Heart left ventricle (tissue), 16 donors: ENCODE data around the gene SGTA. TPM values are rescaled to one million over a fixed set of nuclear protein-coding genes. Genes with fewer than 3 reads are reported as not detected.

Source experiments
- ATAC-seq, 4 donors: fragments of 200-7000 bp; cut with Tn5 transposase; one replicate each; pipeline ENCODE4 v1.9.1; 2020 to 2022; ENCODE audit warnings: moderate library complexity in 4 of 4, mild to moderate bottlenecking in 3 of 4, moderate number of reproducible peaks in 1 of 4
- DNase-seq, 5 donors: peaks; one replicate each; pipeline ENCODE4 v3.0.0-alpha.2; 2020
- H3K27ac ChIP-seq, 12 donors: fragments of 200-600 bp; sonication (generic) in 4 of 12; one replicate each; pipeline versions ENCODE4 v1.5.0 to v1.8.0; 2016 to 2022; ENCODE audit warnings: mild to moderate bottlenecking in 2 of 12
- H3K27me3 ChIP-seq, 9 donors: fragments of 200-600 bp; sonication (generic) in 2 of 9; one replicate each; pipeline versions ENCODE4 v1.5.1 to v1.8.0; 2016 to 2022; ENCODE audit warnings: mild to moderate bottlenecking in 3 of 9
- H3K36me3 ChIP-seq, 9 donors: fragments of 200-600 bp; sonication (generic) in 2 of 9; one replicate each; pipeline versions ENCODE4 v1.5.0 to v1.8.0; 2018 to 2022; ENCODE audit warnings: mild to moderate bottlenecking in 2 of 9
- H3K4me1 ChIP-seq, 12 donors: fragments of 200-600 bp; sonication (generic) in 4 of 12; one replicate each; pipeline versions ENCODE4 v1.5.0 to v1.8.0; 2016 to 2022; ENCODE audit warnings: mild to moderate bottlenecking in 3 of 12
- H3K4me3 ChIP-seq, 12 donors: fragments of 200-600 bp; sonication (generic) in 4 of 12; one replicate each; pipeline versions ENCODE4 v1.5.0 to v1.8.0; 2017 to 2022; ENCODE audit warnings: mild to moderate bottlenecking in 9 of 12, moderate library complexity in 4 of 12
- H3K9me3 ChIP-seq, 12 donors: fragments of 200-600 bp; sonication (generic) in 4 of 12; one replicate each; pipeline versions ENCODE4 v1.5.0 to v1.8.0; 2016 to 2022; ENCODE audit warnings: mild to moderate bottlenecking in 1 of 12
- POLR2A ChIP-seq, 2 donors: fragments of 450-650 bp; IDR thresholded peaks; one replicate each; pipeline ENCODE4 v1.6.1; 2017; ENCODE audit warnings: antibody characterized with exemption in 2 of 2, mild to moderate bottlenecking in 2 of 2, moderate library complexity in 2 of 2
- WGBS, 4 donors: extraction: QIAGEN DNeasy Blood & Tissue Kit in 2 of 4; methylation state at CpG; one replicate each; pipeline versions ENCODE4 v1.1.5 to v1.1.7; 2013 to 2018; 5-methylcytosine and 5-hydroxymethylcytosine counted together
- intact Hi-C, 10 donors: fragments of 100-400 bp; cut with DNase I; formaldehyde crosslinking; loops; one replicate each; pipeline versions ENCODE4 v1.11.1 to v1.14.2; 2022
- polyA plus RNA-seq, 2 donors: library from polyadenylated mRNA; stranded (reverse); fragments of 200-250 nt; gene quantifications; one replicate each; pipeline ENCODE4 v1.2.3, GENCODE V29; 2013
- total RNA-seq, 9 donors: library from RNA; depleted of rRNA in 2 of 9; stranded (reverse); fragments of >200 nt in 2 of 9; fragmentation: NEBNext Ultra II Directional in 3 of 9; extraction: Animal tissue kit (Norgen Biotek cat#: 25700) in 3 of 9; gene quantifications; one replicate each; pipeline versions ENCODE4 v1.1.0 to v1.2.4, GENCODE V29; 2016 to 2023
- TF ChIP-seq, protein P1 (sequence below), 12 donors: fragments of 200-600 bp; sonication (generic) in 4 of 12; IDR thresholded peaks; one replicate each; pipeline versions ENCODE4 v1.5.0 to v1.8.0; 2018 to 2022; ENCODE audit warnings: antibody characterized with exemption in 12 of 12, mild to moderate bottlenecking in 5 of 12
- donor health status: ischemic (EF 13 %, LVEDD 7.1; RV severe dilation, severe dysfunction).
- donor health status: healthy with polysubstance abuse.
- donor health status: DM: no; HTN: yes; CAD: no.
- donor health status: DM: no; HTN: no; CAD: no.
- donor health status: ischemic (EF 25% LVEDD 6.9; RV normal size, moderate dysfunction).
- donor health status: ischemic (EF 25% LVEDD 5.7; RV mildly dilated, moderate dysfunction).
- donor health status: healthy.
- donor health status: DM: yes; HTN: yes; CAD: no.
- donor health status: ischemic (EF 35%, LVEDD 5.7; RV mildly dilated, moderate dysfunction).
- donor health status: nonischemic (EF 11% LVEDD 7.7; RV severe dilation, severe dysfunction).
- donor health status: DM: yes; HTN: yes; CAD: no.
- donor health status: PGD.
- donor health status: ischemic (EF 29% LVEDD 5.4; RV normal size, mild dysfunction).
- donor health status: nonischemic (EF 23%, LVEDD 6.1; RV moderate dilation, normal function).

Gene SGTA
- total and polyA plus RNA-seq, 11 donors, result 47.4 to 125 (median 65.6) TPM

DNA sequence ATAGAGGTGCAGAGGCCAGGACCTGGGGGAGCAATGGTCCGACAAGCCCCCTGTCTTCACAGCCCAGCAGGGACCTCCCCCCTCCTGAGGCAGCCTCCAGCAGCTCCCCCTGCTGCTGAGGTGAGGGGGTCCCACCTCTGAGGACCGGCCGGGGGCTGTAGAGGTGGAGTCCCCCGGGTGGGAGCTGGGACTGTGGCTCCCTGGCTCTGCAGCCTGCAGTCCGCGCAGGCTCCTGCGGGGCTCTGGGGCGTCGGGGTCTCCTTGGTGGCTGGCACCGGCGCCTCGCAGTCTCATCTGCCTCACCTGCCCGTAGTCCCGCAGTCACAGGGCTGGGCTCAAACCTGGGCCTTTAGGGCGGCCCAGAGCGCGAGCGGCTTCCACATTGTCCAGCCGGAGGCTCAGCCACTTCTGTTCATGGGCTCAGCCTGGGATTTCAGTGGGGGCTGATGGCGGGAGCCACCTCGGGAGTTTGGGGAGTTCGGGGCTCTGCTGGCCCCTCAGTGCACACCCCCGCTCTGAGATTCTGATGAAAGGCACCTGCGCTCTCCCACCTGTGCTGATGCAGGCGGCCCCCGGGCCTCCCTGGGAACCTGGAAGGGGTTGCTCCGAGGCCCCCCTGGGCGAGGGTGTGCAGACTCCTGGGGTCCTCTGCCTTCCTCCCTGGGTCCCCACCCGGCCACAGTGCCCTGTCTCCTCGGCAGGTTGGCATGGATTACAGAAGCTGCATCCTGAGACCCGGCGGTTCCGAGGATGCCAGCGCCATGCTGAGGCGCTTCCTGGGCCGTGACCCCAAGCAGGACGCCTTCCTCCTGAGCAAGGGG lies 29.6 kb upstream of the SGTA start:
- WGBS, 4 donors, result 81 to 94% (median 92%) methylated on average over 13 to 37 of the region's 37 CpGs
- ATAC-seq (peak in 1 of 4 donors; percentile 2), DNase-seq (peak in 1 of 5 donors; percentile 51)
- no peaks in the 10 kb centered on the region for H3K27me3 ChIP-seq
- intact Hi-C loops, result no loop called here
- peaks cover 0 to 6% (median 0%) of the 10 kb centered on the region in 12 donors for H3K4me1 ChIP-seq
- TF ChIP-seq POLR2A (IDR thresholded peaks at IDR 0.05), result no peak
- TF ChIP-seq, protein P1, sequence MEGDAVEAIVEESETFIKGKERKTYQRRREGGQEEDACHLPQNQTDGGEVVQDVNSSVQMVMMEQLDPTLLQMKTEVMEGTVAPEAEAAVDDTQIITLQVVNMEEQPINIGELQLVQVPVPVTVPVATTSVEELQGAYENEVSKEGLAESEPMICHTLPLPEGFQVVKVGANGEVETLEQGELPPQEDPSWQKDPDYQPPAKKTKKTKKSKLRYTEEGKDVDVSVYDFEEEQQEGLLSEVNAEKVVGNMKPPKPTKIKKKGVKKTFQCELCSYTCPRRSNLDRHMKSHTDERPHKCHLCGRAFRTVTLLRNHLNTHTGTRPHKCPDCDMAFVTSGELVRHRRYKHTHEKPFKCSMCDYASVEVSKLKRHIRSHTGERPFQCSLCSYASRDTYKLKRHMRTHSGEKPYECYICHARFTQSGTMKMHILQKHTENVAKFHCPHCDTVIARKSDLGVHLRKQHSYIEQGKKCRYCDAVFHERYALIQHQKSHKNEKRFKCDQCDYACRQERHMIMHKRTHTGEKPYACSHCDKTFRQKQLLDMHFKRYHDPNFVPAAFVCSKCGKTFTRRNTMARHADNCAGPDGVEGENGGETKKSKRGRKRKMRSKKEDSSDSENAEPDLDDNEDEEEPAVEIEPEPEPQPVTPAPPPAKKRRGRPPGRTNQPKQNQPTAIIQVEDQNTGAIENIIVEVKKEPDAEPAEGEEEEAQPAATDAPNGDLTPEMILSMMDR (IDR thresholded peaks at IDR 0.05), result no peak
- H3K9me3 ChIP-seq, result no peaks in the 10 kb centered on the region
- H3K36me3 ChIP-seq, result peaks cover 0 to 62% (median 29%) of the 10 kb centered on the region in 9 donors
- H3K27ac ChIP-seq, result peak overlapping the region in 3 of 12 donors; percentile 43 to 64 (median 46)
- H3K4me3 ChIP-seq, result no peak overlapping the region

DNA sequence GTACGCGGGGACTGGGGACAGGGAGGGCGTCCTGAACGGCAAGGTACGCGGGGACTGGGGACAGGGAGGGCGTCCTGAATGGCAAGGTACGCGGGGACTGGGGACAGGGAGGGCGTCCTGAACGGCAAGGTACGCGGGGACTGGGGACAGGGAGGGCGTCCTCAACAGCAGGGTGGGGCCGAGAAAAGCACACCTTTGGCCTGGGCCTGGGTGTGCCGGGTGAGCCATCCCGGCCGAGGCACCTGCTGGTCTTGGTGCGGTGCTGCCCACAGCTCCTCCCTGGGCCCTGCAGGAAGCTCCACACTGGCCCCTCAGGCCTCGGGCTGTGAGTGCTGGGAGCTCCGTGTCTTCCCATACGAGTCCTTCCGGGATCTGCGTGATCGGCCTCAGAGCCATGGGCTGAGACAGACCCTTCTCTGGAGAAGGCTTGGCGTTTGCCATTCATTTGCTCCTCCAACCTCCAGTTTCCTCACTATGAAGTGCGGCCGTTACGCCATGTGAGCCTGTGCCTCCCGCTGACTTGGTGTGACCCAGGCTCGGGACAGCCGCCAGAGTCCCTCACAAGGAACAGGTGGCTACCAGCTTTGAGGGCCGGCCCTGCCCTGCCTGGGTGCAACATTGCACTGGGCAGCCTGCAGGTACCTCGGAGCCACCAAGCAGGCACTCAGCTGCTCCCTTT lies 28.8 kb upstream of the SGTA start:
- ATAC-seq, result peak in 1 of 4 donors; percentile 4
- H3K4me3 ChIP-seq, result no peak overlapping the region
- peaks cover 0 to 6% (median 0%) of the 10 kb centered on the region in 12 donors for H3K4me1 ChIP-seq
- intact Hi-C loops, result no loop called here
- H3K27ac ChIP-seq, result no peak overlapping the region
- no peak for TF ChIP-seq POLR2A (IDR thresholded peaks at IDR 0.05)
- TF ChIP-seq, protein P1 (IDR thresholded peaks at IDR 0.05), result no peak
- WGBS, 4 donors, result 87 to 94% (median 90%) methylated on average over 25 to 34 of the region's 34 CpGs
- no peaks in the 10 kb centered on the region for H3K27me3 ChIP-seq
- H3K36me3 ChIP-seq, result peaks cover 0 to 70% (median 32%) of the 10 kb centered on the region in 9 donors
- DNase-seq, result peak in 1 of 5 donors; percentile 15
- H3K9me3 ChIP-seq, result no peaks in the 10 kb centered on the region

DNA sequence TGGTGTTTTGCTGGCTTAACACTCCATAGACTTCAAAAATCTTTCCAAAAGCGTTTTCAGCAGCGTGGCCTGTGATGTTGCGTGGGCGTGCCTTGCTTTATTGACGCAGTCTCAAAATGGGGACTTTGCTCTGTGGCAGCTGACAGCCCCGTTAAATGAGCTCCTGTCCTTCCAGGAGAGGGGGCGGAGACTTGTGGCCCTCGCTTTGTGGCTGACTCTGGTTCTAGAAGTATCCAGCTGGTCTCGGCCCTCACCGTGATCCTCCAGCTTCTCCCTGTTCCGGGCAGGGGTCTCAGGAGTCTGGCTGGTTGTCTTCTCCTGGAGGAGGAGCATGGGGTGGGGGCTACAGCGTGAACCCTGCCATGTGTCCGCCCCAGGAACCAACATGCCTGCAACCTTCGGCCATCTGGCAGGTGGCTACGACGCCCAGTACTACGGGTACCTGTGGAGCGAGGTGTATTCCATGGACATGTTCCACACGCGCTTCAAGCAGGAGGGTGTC lies 28.2 kb upstream of the SGTA start:
- no peaks in the 10 kb centered on the region for H3K27me3 ChIP-seq
- H3K9me3 ChIP-seq, result no peaks in the 10 kb centered on the region
- intact Hi-C loops, result no loop called here
- no peak overlapping the region for H3K4me3 ChIP-seq
- ATAC-seq (no peak), DNase-seq (no peak)
- H3K36me3 ChIP-seq, result peaks cover 0 to 75% (median 32%) of the 10 kb centered on the region in 9 donors
- no peak for TF ChIP-seq POLR2A (IDR thresholded peaks at IDR 0.05)
- TF ChIP-seq, protein P1 (IDR thresholded peaks at IDR 0.05), result no peak
- peaks cover 0 to 6% (median 0%) of the 10 kb centered on the region in 12 donors for H3K4me1 ChIP-seq
- no peak overlapping the region for H3K27ac ChIP-seq
- 95 to 98% (median 96%) methylated on average over 19 to 20 of the region's 20 CpGs for WGBS, 4 donors
